HCT116 (cell line): ENCODE measurements around the gene TRPM3.

Experiments
- CEBPB ChIP-seq: IDR thresholded peaks from 2 replicates; pipeline ENCODE4 v1.6.1; 2012; ENCODE audit warnings: low read depth
- EGR1 ChIP-seq: IDR thresholded peaks from 2 replicates; pipeline ENCODE4 v1.6.1; 2012; ENCODE audit warnings: low read depth
- POLR2A ChIP-seq: IDR thresholded peaks from 2 replicates; pipeline ENCODE4 v1.7.0; 2011; ENCODE audit warnings: borderline replicate concordance; ENCODE audit not compliant: insufficient read depth, insufficient read length; ENCODE audit errors: extremely low read depth
- POLR2AphosphoS5 ChIP-seq: IDR thresholded peaks from 2 replicates; pipeline ENCODE4 v1.6.1; 2011; ENCODE audit warnings: mild to moderate bottlenecking, low read depth, low read length, moderate library complexity
- RAD21 ChIP-seq: IDR thresholded peaks from 2 replicates; pipeline ENCODE4 v1.6.1; 2012; ENCODE audit warnings: low read depth, mild to moderate bottlenecking
- SIN3A ChIP-seq: IDR thresholded peaks from 2 replicates; pipeline ENCODE4 v1.6.1; 2012; ENCODE audit warnings: low read depth
- TF ChIP-seq, protein P1 (sequence below), 3 experiments: fragments of 200-600 bp in 1 of 3; sonication (generic) in 1 of 3; IDR thresholded peaks in 2 of 3; conservative IDR thresholded peaks in 1 of 3; 2 replicates each; pipeline ENCODE4 v1.5.1; 2012 to 2017; ENCODE audit warnings: low read depth in 2 of 3, low read length in 2 of 3, antibody characterized with exemption in 1 of 3, borderline replicate concordance in 1 of 3, control low read depth in 1 of 3, mild to moderate bottlenecking in 1 of 3, mixed read lengths in 1 of 3, mixed run types in 1 of 3, moderate library complexity in 1 of 3; ENCODE audit not compliant: insufficient read depth in 1 of 3
- TF ChIP-seq, protein P2 (sequence below): IDR thresholded peaks from 2 replicates; pipeline ENCODE4 v1.6.1; 2011; ENCODE audit warnings: mild to moderate bottlenecking, low read length, moderate library complexity; ENCODE audit not compliant: insufficient replicate concordance; ENCODE audit errors: extremely low read depth

DNA sequence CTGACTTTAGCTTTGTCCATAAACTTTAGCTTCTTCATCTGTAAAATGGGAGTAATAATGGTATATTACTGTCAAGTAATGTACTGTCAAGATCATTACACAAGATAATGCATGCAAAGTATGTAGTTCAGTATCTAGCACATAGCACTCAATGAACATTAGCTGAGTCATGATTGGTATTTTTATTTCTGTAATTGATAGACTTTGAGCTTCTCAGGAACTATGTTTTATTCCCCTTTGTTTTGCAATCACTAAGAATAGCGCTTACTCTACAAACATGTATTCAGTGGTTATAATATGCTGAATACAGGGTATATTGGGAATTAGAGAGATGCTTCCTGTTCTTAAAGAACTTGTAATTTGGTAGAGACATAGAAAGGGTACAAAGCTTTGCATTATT lies 564.6 kb downstream of the TRPM3 start:
- TF ChIP-seq, protein P1, sequence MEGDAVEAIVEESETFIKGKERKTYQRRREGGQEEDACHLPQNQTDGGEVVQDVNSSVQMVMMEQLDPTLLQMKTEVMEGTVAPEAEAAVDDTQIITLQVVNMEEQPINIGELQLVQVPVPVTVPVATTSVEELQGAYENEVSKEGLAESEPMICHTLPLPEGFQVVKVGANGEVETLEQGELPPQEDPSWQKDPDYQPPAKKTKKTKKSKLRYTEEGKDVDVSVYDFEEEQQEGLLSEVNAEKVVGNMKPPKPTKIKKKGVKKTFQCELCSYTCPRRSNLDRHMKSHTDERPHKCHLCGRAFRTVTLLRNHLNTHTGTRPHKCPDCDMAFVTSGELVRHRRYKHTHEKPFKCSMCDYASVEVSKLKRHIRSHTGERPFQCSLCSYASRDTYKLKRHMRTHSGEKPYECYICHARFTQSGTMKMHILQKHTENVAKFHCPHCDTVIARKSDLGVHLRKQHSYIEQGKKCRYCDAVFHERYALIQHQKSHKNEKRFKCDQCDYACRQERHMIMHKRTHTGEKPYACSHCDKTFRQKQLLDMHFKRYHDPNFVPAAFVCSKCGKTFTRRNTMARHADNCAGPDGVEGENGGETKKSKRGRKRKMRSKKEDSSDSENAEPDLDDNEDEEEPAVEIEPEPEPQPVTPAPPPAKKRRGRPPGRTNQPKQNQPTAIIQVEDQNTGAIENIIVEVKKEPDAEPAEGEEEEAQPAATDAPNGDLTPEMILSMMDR (IDR thresholded peaks at IDR 0.05 in 2 of 3, conservative IDR thresholded peaks at IDR 0.05 in 1 of 3; ENCODE audit: borderline replicate concordance in 1 of 3, insufficient read depth in 1 of 3, low read depth in 2 of 3, low read length in 2 of 3) = no peak
- no peak for TF ChIP-seq RAD21
- no peak for TF ChIP-seq POLR2A
- TF ChIP-seq EGR1 = no peak
- no peak for TF ChIP-seq POLR2AphosphoS5
- TF ChIP-seq SIN3A = no peak
- TF ChIP-seq, protein P2, sequence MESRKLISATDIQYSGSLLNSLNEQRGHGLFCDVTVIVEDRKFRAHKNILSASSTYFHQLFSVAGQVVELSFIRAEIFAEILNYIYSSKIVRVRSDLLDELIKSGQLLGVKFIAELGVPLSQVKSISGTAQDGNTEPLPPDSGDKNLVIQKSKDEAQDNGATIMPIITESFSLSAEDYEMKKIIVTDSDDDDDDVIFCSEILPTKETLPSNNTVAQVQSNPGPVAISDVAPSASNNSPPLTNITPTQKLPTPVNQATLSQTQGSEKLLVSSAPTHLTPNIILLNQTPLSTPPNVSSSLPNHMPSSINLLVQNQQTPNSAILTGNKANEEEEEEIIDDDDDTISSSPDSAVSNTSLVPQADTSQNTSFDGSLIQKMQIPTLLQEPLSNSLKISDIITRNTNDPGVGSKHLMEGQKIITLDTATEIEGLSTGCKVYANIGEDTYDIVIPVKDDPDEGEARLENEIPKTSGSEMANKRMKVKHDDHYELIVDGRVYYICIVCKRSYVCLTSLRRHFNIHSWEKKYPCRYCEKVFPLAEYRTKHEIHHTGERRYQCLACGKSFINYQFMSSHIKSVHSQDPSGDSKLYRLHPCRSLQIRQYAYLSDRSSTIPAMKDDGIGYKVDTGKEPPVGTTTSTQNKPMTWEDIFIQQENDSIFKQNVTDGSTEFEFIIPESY = no peak
- no peak for TF ChIP-seq CEBPB
